Smooth muscle cell of the brain vasculature (primary cell): ENCODE data around the gene INPP4B.
"Not testable (repeated sequence)": the region's sequence is repeated elsewhere in the genome, so short reads cannot be mapped to it uniquely, and the experiment has no call there.

ENCODE experiments used
- DNase-seq: peaks from one replicate; pipeline ENCODE4 v3.0.0-alpha.2; 2012; ENCODE audit warnings: low read depth, low spot score

INPP4B gene

GRCh38 chr4:142687547-142688275 lies 158.4 kb downstream of the INPP4B start:
- DNase-seq = no peak

GRCh38 chr4:142686081-142686480 lies 160.0 kb downstream of the INPP4B start:
- DNase-seq = no peak

GRCh38 chr4:142683997-142684396 lies 162.1 kb downstream of the INPP4B start:
- no peak for DNase-seq

- DNase-seq = no peak
Observed at GRCh38 chr4:142683503-142683902, 162.6 kb downstream of the INPP4B start.

GRCh38 chr4:142671516-142671915 lies 174.6 kb downstream of the INPP4B start:
- no peak for DNase-seq

GRCh38 chr4:142663828-142664227 lies 182.3 kb downstream of the INPP4B start:
- DNase-seq = no peak

- DNase-seq = no peak
Observed at GRCh38 chr4:142660728-142661127, 185.4 kb downstream of the INPP4B start.

GRCh38 chr4:142656178-142656577 lies 189.9 kb downstream of the INPP4B start:
- DNase-seq = no peak

- DNase-seq = no peak
Observed at GRCh38 chr4:142648378-142648777, 197.7 kb downstream of the INPP4B start.

- no peak for DNase-seq
Observed at GRCh38 chr4:142645475-142646108, 200.5 kb downstream of the INPP4B start.

GRCh38 chr4:142644628-142645027 lies 201.5 kb downstream of the INPP4B start:
- DNase-seq = not testable (repeated sequence)

- DNase-seq = no peak
Observed at GRCh38 chr4:142637614-142638013, 208.5 kb downstream of the INPP4B start.

- DNase-seq = no peak
Observed at GRCh38 chr4:142631836-142632235, 214.3 kb downstream of the INPP4B start.

- DNase-seq = no peak
Observed at GRCh38 chr4:142615324-142615665, 230.8 kb downstream of the INPP4B start.

GRCh38 chr4:142614621-142615323 lies 231.3 kb downstream of the INPP4B start:
- DNase-seq = no peak

- no peak for DNase-seq
Observed at GRCh38 chr4:142607976-142608375, 238.1 kb downstream of the INPP4B start.

GRCh38 chr4:142600952-142601351 lies 245.1 kb downstream of the INPP4B start:
- no peak for DNase-seq

- DNase-seq = no peak
Observed at GRCh38 chr4:142598132-142598531, 248.0 kb downstream of the INPP4B start.

GRCh38 chr4:142596595-142596994 lies 249.5 kb downstream of the INPP4B start:
- no peak for DNase-seq

- no peak for DNase-seq
Observed at GRCh38 chr4:142596121-142596520, 250.0 kb downstream of the INPP4B start.

GRCh38 chr4:142595222-142595871 lies 250.8 kb downstream of the INPP4B start:
- DNase-seq = no peak

GRCh38 chr4:142585411-142585810 lies 260.7 kb downstream of the INPP4B start:
- DNase-seq = no peak
